Astrocyte of the hippocampus (primary cell): ENCODE measurements around the gene SLC36A4.
A peak's percentile ranks its signal among the peaks of the same experiment; 100 is the strongest.
"Not testable (repeated sequence)": the region's sequence is repeated elsewhere in the genome, so short reads cannot be mapped to it uniquely, and the experiment has no call there.

Source experiments
- DNase-seq: peaks from one replicate; pipeline ENCODE4 v3.0.0; 2011; ENCODE audit warnings: low read depth, low spot score

Gene SLC36A4

DNA sequence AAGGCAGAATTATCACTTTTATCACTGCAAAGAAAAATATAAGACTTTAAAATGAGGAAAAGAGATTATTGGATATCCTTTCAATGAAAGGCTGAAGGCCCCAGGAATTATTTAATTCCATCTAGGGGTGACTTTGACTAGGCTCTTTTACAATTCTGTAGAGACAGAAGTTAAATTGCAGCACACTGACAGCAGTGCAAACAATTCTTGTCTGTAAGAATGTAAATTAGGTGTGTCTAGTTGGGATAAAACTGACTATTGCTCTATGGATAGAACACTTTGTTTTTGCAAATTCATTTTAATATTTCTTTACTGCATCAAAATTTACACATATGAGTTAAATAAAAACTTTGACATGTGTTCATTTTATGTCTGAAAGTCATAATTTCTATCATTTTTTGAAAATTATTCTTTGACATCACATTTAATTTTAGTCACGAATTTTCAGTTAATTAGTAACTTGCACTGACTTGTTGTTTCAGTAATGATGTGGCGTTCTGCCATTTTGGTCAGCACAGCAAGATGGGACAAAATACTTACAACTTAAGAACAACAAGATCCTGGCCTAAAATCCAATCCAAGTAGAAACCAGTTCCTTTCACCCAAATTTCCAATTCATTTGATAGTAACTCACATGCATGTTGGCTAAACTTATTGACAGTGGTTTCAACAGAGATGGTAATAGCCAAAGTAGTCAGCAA is 75.1 kb downstream of the SLC36A4 start:
- DNase-seq, result no peak

DNA sequence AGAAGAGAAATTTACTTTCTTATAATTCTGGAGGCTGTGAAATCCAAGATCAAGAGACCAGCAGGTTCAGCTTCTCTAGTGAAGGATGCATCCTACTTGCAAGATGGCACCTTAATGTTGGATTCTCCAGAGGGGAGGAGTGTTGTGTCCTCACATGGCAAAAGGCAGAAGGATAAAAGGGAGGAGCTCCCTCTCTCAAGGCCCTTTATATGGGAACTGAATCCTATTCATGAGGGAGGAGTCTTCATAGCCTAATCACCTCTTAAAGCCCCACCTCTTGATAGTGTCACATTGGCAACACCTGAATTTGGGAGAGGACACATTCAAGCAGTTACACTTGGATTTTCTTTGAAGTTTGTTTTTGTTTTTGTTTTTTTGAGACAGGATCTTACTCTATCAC is 79.5 kb downstream of the SLC36A4 start:
- DNase-seq, result no peak

GRCh38 chr11:93117565-93117964 is 80.2 kb downstream of the SLC36A4 start:
- DNase-seq, result no peak

GRCh38 chr11:93116641-93117441 is 81.0 kb downstream of the SLC36A4 start:
- DNase-seq, result no peak

- DNase-seq, result no peak
Measured at GRCh38 chr11:93114304-93114703, 83.5 kb downstream of the SLC36A4 start.

GRCh38 chr11:93113824-93114223 is 84.0 kb downstream of the SLC36A4 start:
- DNase-seq, result no peak

- DNase-seq, result not testable (repeated sequence)
Measured at GRCh38 chr11:93111147-93111546, 86.6 kb downstream of the SLC36A4 start.

- peak; percentile 46 for DNase-seq
Measured at GRCh38 chr11:93100211-93100610, 97.6 kb downstream of the SLC36A4 start.

- peak; percentile 59 for DNase-seq
Measured at GRCh38 chr11:93099806-93100205, 98.0 kb downstream of the SLC36A4 start.
